CD4-positive, alpha-beta T cell treated with Interferon gamma for 1 hour (primary cell): Measurements from ENCODE around the gene DNAI2.

Experiments
- DNase-seq: peaks from one replicate; pipeline ENCODE4 v3.0.0-alpha.2; 2020

DNAI2 gene

GRCh38 chr17:74274060-74274708 is at the start of gene DNAI2:
DNAI2 (plus strand) TSS chr17:74274234; CDS start chr17:74281818, 7,584 bp downstream.
- DNase-seq: peak; percentile 57

GRCh38 chr17:74224959-74225725 is 48.9 kb upstream of the DNAI2 start:
- no peak for DNase-seq

GRCh38 chr17:74226252-74226651 is 47.8 kb upstream of the DNAI2 start:
- DNase-seq: no peak

GRCh38 chr17:74227271-74228080 is 46.6 kb upstream of the DNAI2 start:
- no peak for DNase-seq

GRCh38 chr17:74228306-74228978 is 45.6 kb upstream of the DNAI2 start:
- DNase-seq: no peak

- no peak for DNase-seq
Observed at GRCh38 chr17:74230896-74231295, 43.1 kb upstream of the DNAI2 start.

GRCh38 chr17:74231928-74232907 is 41.8 kb upstream of the DNAI2 start:
- DNase-seq: no peak

- no peak for DNase-seq
Observed at GRCh38 chr17:74233937-74234336, 40.1 kb upstream of the DNAI2 start.

GRCh38 chr17:74234486-74234885 is 39.5 kb upstream of the DNAI2 start:
- DNase-seq: no peak

- DNase-seq: no peak
Observed at GRCh38 chr17:74235040-74235581, 38.9 kb upstream of the DNAI2 start.

GRCh38 chr17:74235911-74236371 is 38.1 kb upstream of the DNAI2 start:
- no peak for DNase-seq

- DNase-seq: no peak
Observed at GRCh38 chr17:74237321-74237720, 36.7 kb upstream of the DNAI2 start.

GRCh38 chr17:74239172-74239571 is 34.9 kb upstream of the DNAI2 start:
- peak; percentile 63 for DNase-seq

GRCh38 chr17:74240618-74241205 is 33.3 kb upstream of the DNAI2 start:
- DNase-seq: no peak

- DNase-seq: peak; percentile 9
Observed at GRCh38 chr17:74241431-74241830, 32.6 kb upstream of the DNAI2 start.

GRCh38 chr17:74241847-74242246 is 32.2 kb upstream of the DNAI2 start:
- DNase-seq: no peak

GRCh38 chr17:74243013-74243755 is 30.9 kb upstream of the DNAI2 start:
- no peak for DNase-seq

- DNase-seq: no peak
Observed at GRCh38 chr17:74244128-74244527, 29.9 kb upstream of the DNAI2 start.

GRCh38 chr17:74244548-74244947 is 29.5 kb upstream of the DNAI2 start:
- no peak for DNase-seq

- no peak for DNase-seq
Observed at GRCh38 chr17:74245145-74245831, 28.7 kb upstream of the DNAI2 start.
